Fibroblast of lung (primary cell): ENCODE data around the gene OTOS.

Experiments used
- EZH2 ChIP-seq: IDR thresholded peaks from 2 replicates; pipeline ENCODE4 v1.5.1; 2012; ENCODE audit warnings: low read length, control low read depth, mild to moderate bottlenecking; ENCODE audit errors: missing control alignments
- TF ChIP-seq, protein P1 (sequence below), 2 donors: IDR thresholded peaks in 1 of 2; conservative IDR thresholded peaks in 1 of 2; 1 replicate in 1 of 2; 2 replicates in 1 of 2; pipeline ENCODE4 v1.5.1; 2011 to 2012; ENCODE audit warnings: low read length in 2 of 2, control low read depth in 1 of 2, inconsistent platforms in 1 of 2, low read depth in 1 of 2, mild to moderate bottlenecking in 1 of 2

DNA sequence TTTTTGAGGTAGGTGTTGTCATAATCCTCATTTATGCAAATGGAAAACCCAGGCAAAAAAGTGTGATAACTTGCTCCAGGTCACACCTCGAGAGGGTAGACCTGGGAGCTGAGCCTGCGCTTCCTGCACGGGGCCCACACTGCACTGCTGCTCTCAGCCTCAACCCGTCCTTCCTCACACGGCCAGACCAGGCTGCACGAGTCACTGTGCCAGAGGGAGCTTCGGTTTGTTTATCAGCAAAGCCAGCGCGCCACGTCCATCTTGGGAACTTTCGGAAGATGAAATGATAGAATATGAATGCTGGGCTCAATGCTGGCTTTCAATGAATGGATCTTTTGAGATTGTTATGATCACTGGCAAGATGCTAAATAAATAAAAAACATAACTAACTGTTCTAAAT, 18.8 kb downstream of the OTOS start:
- TF ChIP-seq, protein P1, sequence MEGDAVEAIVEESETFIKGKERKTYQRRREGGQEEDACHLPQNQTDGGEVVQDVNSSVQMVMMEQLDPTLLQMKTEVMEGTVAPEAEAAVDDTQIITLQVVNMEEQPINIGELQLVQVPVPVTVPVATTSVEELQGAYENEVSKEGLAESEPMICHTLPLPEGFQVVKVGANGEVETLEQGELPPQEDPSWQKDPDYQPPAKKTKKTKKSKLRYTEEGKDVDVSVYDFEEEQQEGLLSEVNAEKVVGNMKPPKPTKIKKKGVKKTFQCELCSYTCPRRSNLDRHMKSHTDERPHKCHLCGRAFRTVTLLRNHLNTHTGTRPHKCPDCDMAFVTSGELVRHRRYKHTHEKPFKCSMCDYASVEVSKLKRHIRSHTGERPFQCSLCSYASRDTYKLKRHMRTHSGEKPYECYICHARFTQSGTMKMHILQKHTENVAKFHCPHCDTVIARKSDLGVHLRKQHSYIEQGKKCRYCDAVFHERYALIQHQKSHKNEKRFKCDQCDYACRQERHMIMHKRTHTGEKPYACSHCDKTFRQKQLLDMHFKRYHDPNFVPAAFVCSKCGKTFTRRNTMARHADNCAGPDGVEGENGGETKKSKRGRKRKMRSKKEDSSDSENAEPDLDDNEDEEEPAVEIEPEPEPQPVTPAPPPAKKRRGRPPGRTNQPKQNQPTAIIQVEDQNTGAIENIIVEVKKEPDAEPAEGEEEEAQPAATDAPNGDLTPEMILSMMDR (conservative IDR thresholded peaks at IDR 0.05 in 1 of 2, IDR thresholded peaks at IDR 0.05 in 1 of 2; ENCODE audit: low read depth in 1 of 2, low read length in 2 of 2), result no peak
- no peak for TF ChIP-seq EZH2
